ENCODE data around the gene ASTN1.

- TF ChIP-seq SP1 (IDR thresholded peaks at IDR 0.05), result no peak
- no peak for TF ChIP-seq FOXA1 (IDR thresholded peaks at IDR 0.05)
- no peak for TF ChIP-seq ARNT (IDR thresholded peaks at IDR 0.05)
- no peak for TF ChIP-seq FOXM1 (IDR thresholded peaks at IDR 0.05; ENCODE audit: borderline replicate concordance)
- no peak for TF ChIP-seq NFRKB (IDR thresholded peaks at IDR 0.05)
These were observed 284.5 kb downstream of the ASTN1 start for GRCh38 chr1:176879784-176880620.

Measured in HEK293T (cell line).